GM19372 (cell line): ENCODE results near the gene MCM10.
"Not testable (repeated sequence)": the region's sequence is repeated elsewhere in the genome, so short reads cannot be mapped to it uniquely, and the experiment has no call there.

Source experiments
- ATAC-seq: cut with Tn5 transposase; IDR thresholded peaks from one replicate; pipeline ENCODE4 v1.9.1; 2021; ENCODE audit warnings: mild to moderate bottlenecking, low read depth, moderate library complexity; ENCODE audit not compliant: unreplicated experiment

MCM10 gene

GRCh38 chr10:13219685-13220670 is 58.6 kb downstream of the MCM10 start:
- ATAC-seq, result no peak

- no peak for ATAC-seq
Measured at GRCh38 chr10:13221572-13221971, 60.2 kb downstream of the MCM10 start.

GRCh38 chr10:13222151-13222550 is 60.8 kb downstream of the MCM10 start:
- ATAC-seq, result no peak

- no peak for ATAC-seq
Measured at GRCh38 chr10:13222566-13222965, 61.2 kb downstream of the MCM10 start.

GRCh38 chr10:13223241-13223640 is 61.9 kb downstream of the MCM10 start:
- no peak for ATAC-seq

DNA sequence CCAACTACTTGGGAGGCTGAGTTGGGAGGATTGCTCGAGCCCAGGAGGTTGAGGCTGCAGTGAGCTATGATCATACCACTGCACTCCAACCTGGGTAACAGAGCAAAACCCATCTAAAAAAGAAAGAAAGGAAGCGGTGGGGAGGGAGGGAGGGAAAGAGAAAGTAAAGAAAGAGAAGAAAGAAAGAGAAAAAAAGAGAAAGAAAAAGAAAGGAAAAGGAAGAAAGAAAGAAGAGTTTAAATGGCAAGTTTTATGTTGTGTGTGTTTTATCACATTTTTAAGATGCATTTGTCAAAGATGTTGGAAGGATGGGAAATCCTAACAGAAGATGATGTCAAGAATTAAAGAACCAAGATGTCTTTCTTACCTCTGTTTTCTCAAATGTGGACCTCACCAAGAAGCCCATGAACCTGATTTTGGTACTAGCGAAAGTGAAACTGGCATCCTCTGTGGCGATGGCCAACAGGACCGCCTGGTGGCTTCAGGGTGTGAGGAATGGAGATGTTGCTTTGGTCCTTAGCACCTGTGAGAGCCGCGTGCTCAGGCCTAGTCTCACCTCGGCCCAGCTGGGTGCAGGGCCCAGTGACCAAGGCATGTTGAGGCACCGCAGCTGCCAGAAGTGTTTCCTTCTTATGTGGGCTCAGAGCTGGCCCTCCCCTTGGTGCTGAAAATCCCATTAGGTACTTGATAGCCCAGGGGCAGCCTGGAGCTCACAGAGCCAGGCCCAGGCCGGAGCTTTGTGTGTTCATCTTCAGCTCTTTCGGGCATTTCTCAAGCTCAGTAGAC is 63.0 kb downstream of the MCM10 start:
- ATAC-seq, result no peak

DNA sequence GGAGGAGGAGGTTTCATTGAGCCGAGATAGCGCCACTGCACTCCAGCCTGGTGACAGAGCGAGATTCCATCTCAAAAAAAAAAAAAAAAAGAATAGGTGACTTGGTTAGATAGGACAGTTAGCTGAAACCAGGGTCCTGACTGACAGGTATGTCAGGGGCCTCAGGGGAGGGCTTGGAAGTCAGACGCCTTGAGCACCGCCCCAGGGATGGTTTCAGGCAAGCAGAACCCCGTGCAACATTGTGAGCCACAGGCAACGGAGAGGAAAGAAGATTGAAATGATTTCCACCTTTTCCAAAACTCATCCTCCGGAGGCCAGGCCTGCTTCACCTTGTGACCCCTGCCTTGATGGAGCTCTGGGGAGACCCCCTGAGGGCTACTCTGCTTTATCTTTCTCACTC is 64.2 kb downstream of the MCM10 start:
- ATAC-seq, result no peak

DNA sequence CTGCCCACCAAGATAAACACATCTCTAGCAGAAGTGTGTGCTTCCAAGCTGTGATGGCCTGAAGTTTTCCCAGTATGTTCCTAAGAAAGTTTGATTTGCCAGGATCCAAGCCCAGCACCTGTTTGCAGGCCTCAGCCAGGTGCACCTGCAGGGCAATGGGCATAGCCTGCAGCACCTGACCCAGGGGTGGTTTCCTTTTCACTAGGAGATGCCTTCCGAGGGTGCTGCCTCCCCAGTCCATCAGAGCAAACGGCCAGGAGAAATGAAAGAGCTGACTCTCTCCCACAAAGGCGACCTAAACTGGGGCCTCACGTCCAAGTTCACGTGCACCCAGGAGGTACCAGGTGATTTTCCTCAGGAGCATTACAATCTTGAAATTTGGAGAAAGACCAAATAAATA is 65.7 kb downstream of the MCM10 start:
- ATAC-seq, result no peak

- no peak for ATAC-seq
Measured at GRCh38 chr10:13231190-13231589, 69.8 kb downstream of the MCM10 start.

DNA sequence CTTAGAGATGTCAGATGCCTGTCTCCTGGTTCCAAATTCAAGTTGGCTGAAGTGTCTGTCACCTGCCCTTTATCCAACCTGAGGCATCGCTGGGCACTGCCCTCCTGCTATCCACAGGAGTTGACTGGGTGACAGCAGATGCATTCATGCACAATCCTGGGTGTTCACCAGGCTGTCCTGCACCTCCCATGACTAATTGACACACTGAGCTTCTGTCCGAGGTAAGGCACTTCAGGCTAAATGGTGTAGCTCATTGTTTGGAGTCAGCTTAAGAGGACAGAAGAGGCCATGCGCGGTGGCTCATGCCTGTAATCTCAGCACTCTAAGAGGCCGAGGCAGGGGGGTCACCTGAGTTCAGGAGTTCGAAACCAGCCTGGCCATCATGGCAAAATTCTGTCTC is 70.5 kb downstream of the MCM10 start:
- ATAC-seq, result no peak

GRCh38 chr10:13233358-13233757 is 72.0 kb downstream of the MCM10 start:
- ATAC-seq, result no peak

DNA sequence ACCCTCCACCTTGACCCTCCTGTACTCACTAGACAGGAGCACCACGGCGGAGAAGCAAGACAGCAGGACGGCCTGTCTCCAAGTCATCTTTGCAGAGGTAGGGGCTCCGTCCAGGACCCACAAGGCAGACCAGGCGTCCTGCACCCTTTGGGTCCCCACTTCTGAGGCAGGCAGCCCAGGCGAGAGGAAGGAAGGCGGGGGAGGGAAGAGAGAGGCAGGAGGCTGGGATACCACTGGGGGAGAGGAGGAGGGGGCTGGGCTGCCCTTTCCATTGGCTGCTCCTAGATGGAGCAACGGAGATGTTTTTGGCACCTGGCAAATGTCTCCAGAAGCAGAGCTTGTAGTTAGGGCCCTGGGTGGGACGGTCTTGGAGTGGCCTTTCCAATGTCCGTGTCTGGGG is 72.8 kb downstream of the MCM10 start, which contains the start of gene UCMA:
UCMA (minus strand) TSS at position 203 of the 400 bp plus-strand sequence; CDS start at position 87, 116 bp downstream.
- no peak for ATAC-seq

DNA sequence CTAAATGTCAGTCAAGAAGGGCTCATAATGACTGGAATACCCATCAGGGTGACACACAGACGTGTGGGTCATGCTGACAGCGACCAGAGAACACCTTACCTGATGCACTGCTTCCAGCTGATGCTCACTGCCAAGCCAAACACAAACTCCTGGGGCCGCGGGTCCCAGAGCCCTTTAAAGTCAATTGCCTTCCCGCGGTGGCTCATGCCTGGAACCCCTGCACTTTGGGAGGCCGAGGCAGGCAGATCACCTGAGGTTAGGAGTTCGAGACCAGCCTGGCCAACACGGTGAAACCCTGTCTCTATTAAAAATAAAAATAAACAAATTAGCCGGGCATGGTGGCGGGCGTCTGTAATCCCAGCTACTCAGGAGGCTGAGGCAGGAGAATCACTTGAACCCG is 73.4 kb downstream of the MCM10 start:
- not testable (repeated sequence) for ATAC-seq

DNA sequence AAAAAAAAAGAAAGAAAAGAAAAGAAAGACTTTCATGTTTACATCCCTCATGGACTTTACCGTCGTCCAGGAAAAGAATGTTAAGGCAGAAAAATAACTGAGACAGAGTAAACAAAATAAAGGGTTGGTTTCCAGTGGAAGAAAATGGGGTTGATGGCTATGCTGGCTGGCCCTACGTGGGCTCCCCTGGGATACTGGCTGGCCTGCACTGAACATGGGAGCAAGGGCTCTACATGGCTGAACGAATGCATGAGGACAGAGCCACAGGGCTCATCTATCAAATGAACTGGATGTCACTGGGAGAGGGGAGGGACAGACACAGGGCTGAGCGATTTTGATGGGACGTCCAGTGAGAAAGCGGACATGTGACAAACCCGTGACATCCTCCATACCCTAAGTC is 75.3 kb downstream of the MCM10 start:
- ATAC-seq, result no peak

DNA sequence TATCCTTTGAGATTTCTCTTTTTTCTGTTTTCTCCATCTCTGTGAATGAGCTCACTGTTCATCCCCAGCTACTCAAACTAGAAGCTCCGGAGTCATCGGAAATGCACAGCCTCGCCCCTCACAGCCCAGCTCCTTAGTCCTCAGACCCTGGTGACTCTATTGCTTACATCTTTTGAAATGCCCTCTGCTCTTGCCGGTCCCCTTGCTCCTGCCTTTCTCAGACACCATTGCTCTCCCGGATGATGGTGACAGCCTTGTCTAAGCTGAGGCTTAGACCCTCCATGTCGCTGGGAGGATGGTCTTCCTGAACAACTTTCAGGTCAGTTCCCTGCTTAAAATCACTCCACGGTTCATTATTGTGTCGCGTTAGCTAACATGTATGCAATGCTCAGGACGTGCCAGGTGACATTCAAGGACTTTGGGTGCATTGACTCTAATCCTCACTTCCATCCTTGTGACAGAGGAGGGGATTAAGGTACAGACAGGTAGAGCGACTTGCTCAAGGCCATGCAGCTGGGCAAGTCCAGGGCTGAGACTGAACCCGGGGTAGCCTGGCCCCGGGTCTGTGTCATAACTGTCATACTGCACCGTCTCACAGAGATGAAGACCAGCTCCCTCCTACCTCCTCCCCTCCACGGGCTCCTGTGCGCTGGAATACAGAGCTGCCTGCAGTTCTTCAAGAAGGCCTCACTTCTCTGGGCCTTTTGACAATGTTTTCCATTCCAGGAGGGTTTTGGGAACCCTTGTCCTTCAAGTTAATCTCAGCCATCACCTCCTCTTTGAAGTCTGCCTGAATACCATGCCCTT is 77.1 kb downstream of the MCM10 start:
- no peak for ATAC-seq

DNA sequence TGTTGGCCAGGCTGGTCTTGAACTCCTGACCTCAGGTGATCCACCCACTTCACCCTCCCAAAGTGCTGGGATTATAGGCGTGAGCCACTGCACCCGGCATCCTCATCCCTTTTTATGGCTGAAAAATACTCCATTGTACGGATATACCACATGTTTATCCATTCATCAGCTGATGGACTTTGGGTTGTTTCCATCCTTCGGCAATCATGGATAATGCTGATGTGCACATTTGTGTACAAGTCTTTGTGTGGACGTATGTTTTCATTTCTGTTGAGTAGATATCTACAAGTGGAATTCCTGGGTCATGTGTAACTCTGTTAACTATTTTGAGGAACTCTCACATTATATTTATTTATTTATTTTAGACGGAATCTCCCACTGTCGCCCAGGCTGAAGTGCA is 78.6 kb downstream of the MCM10 start:
- ATAC-seq, result no peak

DNA sequence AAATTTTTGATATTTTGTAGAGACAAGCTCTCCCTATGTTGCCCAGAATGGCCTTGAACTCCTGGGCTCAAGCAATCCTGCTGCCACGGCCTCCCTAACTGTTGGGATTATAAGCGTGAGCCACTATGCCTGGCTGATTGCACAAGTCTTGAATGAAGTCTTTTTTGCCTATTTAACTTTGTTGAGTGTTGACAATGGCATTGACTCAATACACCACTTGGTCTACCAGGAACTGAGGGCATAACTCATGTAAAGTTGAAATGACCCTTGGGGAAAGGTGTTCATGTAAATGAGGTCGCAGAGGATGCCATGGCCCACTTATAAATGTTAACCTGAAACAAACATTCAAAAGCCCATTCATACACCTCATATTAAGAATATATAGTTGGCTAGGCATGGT is 80.3 kb downstream of the MCM10 start:
- ATAC-seq, result no peak

- not testable (repeated sequence) for ATAC-seq
Measured at GRCh38 chr10:13242260-13242659, 80.9 kb downstream of the MCM10 start.

DNA sequence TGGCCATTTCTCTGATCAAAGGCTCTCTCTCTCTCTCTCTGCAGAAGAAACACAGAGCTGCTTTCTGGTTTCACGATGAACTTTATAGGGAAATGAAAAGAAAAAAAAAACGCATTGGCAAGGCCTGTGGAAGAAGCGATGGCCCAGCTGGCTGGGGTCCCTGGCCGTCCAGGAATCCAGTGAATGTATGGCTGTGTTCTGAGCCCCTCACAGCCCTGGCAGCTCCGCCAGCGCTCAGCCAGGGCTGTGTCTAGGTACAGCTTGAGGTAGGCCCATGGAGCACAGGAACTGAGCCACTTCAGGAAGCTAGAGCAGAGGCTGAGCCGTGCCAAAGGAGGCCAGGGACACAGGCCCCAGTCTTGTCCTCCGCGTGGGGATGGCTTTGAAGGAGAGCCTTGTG is 85.9 kb downstream of the MCM10 start:
- ATAC-seq, result no peak

DNA sequence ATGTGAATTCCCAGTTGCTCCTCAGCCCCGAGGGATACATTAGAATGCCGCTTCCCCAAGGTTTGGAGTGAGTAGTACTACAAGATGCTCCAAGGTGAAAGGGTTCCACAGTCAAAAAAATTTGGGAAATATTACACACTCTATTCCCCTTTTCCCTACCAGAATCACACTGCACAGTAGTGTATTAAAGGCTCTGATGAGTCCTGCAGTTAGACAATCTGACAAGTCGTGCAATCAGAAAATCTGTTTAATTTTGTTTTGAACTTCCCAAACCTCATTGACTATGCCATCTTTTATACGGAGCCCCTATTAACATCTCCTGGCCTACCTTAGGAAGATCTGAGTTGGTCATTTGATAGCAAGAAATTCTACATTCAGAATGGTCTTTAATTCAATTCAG is 86.4 kb downstream of the MCM10 start:
- ATAC-seq, result no peak

GRCh38 chr10:13253726-13254125 is 92.4 kb downstream of the MCM10 start:
- ATAC-seq, result no peak
